Bone marrow (tissue), 2 donors: ENCODE results near the gene MOGAT1.
A peak's percentile ranks its signal among the peaks of the same experiment; 100 is the strongest.

Source experiments
- DNase-seq, 2 donors: peaks; one replicate each; lab custom pipeline; 2025; lab: John Stamatoyannopoulos, UW

MOGAT1 gene, protein sequence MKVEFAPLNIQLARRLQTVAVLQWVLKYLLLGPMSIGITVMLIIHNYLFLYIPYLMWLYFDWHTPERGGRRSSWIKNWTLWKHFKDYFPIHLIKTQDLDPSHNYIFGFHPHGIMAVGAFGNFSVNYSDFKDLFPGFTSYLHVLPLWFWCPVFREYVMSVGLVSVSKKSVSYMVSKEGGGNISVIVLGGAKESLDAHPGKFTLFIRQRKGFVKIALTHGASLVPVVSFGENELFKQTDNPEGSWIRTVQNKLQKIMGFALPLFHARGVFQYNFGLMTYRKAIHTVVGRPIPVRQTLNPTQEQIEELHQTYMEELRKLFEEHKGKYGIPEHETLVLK

DNA sequence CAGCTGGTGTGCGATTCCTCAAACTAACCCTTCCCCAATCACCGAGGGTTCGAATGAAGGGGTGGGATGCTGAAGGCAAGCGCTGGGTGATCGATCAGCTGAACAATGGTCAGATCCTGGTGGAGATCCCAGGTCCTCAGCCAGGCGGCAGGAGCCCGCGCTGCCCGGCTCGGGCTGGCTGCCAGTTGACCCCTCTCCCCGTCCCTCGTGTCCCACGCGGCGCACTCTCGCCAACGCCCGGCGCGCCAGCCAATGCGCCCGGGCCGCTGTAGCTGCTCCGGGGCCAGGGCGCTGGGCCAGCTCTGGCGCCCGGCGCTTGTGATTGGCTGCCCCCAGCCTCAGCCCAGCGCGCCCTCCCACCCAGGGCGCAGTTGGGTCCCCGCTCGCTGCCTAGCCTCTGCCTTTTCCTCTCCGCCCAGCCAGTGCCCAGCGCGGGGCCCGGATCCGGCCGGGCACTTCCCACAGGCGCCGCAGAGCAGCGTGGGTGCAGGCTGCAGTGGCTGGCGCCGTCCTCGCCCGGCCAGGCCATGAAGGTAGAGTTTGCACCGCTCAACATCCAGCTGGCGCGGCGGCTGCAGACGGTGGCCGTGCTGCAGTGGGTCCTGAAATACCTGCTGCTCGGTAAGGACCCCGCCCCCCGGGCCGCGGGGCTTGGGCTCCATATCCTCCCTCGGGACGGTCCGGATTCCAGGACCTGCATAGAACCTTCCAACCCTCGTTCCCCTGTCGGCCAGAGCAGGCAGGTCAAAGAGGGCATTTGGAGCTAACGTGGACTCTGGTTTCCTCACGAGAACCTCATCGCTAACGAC, at the start of gene MOGAT1:
Gene MOGAT1 (plus strand): TSS at position 400 of the 809 bp plus-strand sequence. CDS start 128 bp downstream, at position 528.
- DNase-seq = no peak

DNA sequence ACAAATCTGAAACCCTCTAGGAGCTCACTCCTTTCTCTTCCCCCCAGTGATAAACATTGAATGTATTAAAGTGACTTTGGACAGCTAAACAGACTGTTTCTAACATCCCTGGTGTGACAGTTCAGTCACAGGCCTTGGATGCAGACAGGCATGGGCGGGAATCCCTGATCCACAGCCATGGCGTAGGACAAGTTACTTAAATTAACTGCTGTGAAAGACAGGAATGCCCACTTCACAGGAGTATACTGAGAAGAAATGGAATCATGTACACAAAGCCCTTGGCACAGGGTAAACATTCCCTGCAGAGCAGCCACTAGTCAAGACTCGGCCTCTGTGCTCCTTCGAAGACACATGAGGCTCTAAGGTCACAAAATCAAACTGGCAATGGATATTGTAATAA, 49.6 kb upstream of the MOGAT1 start:
- DNase-seq = no peak

DNA sequence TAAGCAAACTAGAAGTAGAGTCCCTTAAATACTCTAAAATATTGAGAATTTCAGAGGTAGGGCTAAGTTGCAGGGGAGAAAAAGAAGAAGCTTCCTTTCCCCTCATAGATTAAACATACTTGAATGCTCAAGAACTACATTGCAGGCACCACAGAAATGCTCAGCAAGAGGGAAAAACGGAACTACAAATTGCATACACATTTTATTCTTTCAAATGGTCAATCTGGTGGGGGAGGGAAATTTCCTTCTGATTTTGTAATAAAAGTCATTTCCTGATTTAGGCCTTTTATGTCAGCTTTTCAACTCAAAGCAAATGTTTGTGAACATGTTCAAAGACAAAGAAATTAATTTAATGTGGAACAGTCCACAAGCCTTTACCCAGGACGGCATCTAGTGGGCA, 48.5 kb upstream of the MOGAT1 start:
- no peak for DNase-seq

DNA sequence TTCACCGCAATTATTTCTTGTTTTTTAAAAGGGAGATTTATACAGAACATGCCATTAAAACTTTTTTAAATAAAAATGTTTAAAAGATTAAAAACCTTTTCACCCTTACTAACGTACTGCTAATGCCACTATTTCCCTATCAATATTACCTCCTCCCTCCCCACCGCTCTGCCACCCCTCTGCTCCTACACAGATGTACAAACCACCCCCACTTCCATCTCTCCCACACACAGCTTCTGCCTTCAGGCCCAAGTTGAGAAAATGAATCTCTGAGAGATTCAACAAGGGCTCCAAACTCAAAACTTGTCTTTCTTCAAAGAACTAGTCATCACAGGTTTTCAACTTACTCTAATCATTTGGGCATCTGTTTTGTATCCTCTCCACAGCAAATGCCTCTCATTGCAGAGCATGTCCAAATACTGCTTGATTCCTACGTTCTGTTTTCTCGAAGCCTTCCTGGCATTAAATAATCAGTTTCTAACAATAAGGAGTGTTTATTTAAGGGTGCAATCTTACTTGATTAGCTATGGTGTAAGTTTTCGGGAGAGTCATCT, 47.6 kb upstream of the MOGAT1 start:
- DNase-seq = no peak

DNA sequence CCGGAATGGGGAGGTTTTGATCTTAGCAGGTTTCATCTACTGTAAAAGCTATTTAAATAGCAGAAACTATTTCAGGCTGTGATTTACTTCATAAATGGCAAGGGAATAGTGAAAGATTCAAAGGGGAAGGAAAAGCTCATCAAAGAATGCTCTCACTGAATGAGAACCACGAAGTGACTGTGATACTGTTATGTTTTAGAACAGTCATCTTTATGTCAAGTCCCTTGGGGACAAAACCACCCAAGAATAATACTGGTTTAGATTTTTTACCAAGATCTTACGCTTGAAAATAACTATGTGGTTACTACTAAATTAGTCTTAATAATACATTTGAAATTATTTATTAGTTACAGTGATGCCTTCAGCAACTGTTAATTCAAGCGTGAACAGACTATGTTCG, 43.7 kb upstream of the MOGAT1 start:
- DNase-seq = no peak

DNA sequence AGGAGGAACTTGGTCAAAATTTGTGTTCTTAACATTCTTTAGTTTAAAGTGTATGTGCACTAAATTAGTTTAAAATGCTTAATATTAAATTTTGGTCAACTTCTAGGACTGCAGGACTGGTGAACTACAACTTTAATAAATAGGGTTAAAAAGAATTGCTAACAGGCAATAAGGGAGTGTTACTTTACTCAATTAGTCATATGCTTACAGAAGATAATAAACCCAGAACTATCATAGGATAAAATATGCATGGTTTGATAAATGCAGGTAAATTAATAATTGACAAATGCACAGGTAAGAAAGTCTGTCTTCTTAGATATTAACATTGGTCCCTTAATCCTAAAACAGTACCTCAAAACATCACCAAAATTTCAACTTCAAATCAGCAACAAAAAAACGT, 36.2 kb upstream of the MOGAT1 start:
- no peak for DNase-seq

DNA sequence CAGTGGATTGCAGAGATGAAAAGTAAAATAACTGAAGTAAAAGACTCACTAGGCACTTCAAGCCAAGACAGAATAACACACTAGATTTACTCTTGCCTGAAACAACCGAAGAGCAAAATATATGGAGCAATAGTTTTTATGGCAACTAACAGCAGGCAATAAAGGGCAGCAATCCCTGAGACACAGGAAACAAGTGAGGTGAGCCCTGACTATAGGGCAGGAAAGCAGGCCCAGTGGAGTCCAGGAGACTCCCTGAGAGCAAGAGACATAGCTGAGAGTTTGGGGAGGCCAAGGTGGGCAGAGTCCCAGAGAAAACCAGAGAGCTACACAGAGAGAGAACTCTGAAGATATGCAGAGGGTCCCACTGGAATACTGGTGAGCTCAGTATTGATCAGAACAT, 34.4 kb upstream of the MOGAT1 start:
- no peak for DNase-seq

DNA sequence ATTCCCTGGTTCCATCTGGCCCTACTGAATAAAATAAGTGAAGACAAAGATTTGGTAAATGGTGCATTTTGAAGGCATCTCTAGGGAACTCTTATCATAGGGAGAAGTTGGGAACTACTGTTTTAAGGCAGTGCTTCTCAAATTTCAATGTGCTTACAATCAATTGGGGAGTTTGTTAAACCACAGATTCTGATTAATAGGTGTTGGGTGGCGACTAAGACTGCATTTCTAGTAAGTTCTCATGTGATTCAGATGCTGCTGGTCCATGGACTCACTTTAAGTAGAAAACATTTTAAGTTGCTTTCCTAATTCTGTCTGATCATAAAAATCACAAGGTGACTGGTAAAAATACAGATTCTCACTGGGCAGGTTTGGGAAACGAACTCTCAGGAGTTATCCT, 30.1 kb upstream of the MOGAT1 start:
- DNase-seq = no peak

DNA sequence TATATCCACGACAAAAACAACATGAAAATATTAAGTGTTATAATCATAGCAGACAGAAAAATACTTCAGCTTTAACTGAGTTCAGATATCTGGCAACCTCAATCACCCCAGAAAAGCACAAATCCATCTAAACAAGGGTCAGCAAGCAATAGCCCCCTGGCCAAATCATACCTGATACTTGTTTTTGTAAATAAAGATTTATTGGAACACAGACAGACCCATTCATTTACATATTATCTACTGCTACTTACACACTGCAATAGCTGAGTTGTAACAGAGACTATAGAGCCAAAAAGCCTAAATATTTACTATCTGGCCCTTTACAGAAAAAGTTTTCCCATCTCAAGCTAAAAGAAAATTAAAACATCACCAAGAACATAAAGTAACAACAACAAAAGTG, 28.3 kb upstream of the MOGAT1 start:
- DNase-seq = no peak

DNA sequence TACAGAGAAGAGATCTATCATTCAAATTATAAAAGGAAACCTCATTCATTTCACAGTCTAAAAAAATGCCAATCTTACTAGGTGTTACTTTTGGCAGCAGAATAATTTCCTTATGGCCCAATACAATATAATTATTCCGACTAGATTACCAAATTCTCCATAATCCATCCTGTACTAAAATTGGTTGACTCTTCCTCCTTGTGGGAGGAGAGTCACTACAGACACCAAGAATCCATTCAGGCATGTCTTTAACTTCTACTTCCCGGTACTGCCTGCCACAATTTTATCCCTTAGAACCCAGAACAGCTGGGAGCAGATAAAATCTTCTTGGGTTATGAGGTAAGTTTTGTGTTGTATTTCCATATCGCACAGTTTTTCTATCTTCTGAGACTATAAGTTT, 25.4 kb upstream of the MOGAT1 start:
- no peak for DNase-seq

DNA sequence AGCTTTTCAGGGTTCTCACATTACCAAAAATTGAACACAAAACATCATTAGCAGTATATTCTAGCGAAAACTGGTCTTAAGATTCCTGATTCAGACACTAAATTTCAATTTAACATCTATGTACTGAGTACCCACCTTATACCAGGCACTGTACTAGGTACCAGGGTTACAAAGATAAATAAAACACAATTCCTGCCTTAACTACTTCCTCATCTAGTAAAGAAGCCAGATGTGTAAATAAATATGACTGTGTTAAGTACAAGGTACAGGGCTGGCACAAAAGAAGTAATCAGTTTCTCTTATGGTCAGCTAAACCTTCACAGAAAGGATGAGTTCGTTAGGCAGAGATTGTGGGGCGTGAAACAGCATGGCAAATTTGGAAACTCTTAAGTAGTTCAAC, 21.7 kb upstream of the MOGAT1 start:
- DNase-seq = no peak

DNA sequence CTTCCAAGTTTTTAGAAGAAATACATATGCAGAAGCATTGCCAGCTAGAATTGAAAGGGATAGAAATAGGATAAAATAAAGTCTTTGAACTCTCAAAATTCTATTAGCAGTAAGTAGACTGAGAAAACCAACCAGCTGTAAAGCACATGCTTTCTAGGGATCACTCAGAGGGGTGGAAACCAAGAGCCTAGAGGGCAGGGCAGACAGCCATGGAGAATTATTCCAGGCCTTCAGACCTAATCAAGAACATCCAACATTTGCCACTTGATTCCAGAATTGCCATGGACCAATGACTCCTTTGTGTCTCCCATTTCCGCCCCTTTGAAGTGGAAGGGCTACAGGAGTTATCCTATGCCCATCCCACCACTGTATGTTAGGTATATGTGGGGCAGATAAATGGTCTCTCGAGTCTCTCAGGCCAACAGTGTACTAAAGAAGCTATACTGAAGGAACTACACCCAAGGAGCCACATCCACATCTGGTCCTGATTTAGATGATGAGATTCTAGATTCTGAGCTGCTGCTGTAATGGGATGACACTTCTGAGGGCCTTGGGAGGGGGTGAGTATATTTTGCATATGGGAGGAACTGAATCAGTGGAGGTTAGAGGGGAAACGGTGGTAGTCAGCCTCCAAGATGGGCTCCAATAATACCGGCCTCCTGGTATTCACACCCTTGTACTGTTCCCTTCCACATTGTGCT, 19.6 kb upstream of the MOGAT1 start:
- DNase-seq = no peak

DNA sequence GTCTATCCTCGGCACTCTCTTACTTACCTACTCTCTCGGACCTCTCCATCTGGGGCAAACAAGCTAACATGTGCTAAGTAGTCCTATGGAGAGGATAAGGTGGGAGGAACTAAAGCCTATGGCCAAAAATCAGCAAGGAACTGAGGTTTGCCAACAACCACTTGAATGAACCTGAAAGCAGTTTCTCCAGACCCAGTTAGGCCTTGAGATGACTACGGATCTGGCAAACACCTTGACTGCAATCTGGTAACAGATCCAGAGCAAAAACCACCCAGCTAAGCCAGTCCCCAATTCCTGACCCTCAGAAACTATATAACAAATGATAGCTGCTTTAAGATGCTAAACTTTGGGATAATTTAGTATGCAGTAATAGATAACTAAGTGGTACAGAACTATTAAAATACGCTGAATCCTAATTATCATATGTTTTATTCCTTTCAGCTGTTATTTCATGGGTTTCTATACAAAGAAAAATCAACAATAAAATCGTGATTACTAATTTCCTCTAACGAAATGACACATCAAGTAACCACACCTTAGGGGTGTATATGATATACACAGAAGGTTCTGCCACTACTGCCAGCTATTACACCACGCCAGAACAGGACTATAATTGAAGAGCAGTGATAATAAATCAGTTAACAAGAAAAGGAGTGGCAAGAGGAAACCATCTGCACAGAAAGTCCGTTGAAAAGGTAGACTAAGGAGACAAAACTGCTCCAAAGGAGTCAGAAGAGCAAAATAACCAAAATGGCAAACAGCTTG, 18.8 kb upstream of the MOGAT1 start:
- no peak for DNase-seq

DNA sequence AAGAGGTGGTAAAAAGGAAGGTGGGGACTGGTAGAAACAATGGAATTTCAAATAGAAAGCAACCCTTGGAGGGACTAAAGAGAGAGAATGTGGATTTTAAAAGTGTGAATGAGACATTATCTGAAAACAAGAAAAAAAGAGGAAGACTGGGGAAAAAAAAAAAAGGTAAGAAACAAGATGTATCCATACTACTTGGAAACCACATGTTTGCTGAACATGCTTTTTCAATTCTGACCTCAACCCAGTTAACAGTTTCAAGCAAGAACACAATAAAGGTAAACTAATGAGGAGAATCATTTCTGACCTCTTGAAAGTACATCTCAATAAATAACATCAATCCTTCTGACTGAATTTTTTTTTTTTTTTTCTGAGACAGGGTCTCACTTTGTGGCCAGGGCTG, 18.2 kb upstream of the MOGAT1 start:
- DNase-seq = no peak

DNA sequence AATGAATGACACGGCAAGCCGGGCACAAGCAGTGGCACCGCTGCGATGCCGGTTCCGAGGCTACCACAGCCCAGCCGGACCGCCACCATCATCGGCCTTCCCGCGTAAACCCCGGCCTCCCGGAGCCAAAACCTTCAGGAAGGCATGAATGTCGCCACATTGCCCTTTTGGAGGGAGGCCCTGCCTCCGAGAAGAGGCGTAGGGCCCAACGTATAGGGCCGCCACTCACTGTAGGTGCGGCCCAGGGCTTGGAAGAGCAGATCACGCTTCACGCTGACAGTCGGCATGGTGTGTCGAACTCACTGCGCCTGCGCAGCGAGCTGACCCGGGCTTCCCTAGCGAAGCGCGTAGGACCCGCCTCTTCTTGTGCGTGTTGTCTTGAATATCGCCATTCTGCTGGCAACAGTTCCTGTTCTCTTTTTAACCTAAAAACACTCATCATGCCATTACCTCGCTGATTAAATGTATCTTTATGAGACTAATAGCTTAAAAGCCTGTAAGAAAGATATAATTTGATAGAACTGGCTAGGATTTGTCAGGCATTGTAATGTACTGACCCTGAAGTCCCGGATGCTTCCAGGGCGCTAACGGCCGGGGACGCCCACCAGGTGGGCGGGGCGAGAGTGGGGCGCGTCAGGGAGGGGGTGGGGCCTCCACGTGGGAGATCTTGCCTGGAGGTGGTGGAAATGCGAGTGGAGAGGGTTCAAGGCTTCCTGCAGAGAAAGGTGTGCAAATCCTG, 15.5 kb upstream of the MOGAT1 start, which contains the start of gene FARSB:
Gene FARSB (minus strand): TSS at position 306 of the 739 bp plus-strand sequence. CDS start 19 bp downstream, at position 287.
- peak; percentile 66 to 98 for DNase-seq

DNA sequence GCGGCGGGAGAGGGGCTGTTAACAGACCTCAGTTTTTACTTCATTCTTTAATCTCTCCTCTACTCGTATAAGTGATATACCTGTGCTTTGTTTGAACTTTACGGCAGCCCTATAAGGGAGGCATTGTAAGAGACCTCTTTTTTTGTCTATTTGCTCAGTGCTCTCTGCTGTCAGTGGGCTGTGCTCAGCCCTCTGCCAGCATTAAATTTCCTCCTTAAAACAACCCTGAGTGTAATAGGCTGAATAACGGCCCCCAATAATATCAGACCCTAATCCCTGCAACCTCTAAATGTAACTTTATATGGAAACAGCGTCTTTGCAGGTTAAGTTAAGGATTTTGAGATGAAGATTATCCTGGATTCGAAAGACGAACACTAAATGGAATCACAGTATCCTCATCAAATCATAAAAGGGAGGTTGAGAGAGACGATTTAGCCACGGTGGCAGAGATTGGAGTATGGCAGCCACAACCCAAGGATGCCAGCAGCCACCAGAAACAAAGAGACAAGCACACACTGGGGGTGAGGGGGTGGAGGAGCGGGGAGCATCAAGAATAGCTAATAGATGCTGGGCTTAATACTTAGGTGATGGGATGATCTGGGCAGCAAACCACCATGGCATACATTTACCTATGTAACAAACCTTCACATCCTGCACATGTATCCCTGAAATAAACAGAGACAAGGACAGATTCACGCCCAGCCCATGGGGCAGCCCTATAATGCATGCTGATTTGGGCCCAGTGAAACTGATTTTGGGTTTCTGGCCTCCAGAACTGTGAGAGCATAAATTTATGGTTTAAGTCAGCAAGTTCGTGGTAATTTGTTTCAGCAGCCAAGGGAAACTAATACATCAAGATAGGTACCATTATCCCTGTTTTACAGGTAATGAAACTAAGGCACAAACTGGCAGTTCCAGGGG, 14.7 kb upstream of the MOGAT1 start:
- DNase-seq = no peak

DNA sequence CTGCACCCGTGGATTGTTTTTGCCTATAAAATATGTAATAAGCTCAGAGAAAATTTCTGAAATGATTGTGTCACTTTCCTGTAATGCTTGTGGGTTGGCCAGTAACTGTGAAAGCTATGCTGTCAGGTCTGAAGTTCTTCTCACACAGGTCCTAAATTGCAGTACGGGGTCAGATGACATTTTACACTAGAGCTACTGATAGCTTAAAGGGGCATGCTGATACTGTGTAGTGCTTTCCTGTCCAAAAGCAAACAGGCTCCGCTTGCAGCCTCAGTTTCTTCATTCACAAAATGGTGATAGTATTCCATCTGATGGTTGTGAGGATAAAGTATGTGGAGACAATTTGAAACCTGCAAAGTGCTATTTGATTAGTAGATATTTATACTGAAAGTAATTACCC, 8.0 kb upstream of the MOGAT1 start:
- DNase-seq = no peak

DNA sequence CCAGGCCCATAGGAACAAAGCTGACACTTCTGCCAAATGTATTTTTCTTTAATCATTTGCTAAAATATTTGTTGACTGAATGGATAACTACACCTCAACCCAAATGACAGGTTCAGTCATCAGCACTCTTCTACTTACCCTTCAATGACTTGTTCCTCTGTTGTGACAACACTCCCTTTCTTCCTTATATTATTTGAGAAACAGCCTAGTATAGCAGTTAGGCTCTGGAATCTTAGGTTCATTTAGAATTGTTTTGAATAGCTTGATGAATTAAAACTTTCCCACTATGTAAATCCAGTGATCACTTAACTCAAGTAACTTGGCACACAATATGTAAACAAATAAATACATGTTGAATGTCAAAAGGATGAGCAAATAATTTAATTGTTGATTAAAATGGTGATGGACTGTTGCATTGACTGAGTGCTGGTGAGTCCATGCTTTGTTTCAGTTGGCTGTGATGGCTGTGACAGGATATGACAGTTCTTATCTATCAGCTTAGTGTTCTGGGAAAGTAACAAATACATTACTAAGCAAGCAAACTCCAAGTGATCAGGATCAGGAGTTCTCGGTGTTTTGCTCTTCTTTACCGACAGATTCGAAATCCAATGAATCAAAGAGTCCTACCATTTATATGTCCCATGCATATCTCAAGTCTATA, 2.8 kb upstream of the MOGAT1 start:
- no peak for DNase-seq

DNA sequence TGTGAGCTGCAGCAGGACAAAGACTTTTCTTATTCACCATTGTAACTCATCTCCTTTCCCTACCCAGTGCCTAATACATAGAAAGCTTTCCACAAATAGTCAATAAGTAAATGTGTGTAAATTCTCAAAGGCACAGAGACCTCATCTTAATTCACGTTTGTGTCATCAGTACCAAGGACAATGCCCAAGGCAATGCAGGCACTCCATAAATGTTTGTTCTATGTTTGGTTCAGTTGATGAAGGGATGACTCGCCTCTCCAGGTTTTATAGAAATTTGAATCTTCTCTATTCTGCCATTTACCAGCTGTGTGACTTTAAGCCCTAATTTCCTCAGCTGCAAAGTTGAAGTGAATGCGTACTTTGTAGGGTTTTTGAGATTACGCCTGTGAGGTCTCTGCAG, 2.1 kb upstream of the MOGAT1 start:
- no peak for DNase-seq
